Large intestine (tissue), 3 donors: ENCODE measurements around the gene BDH1. TPM values are rescaled to one million over a fixed set of nuclear protein-coding genes. Genes with fewer than 3 reads are reported as not detected.
"Not testable (repeated sequence)": the region's sequence is repeated elsewhere in the genome, so short reads cannot be mapped to it uniquely, and the experiment has no call there.

Source experiments
- DNase-seq, 2 donors: peaks; one replicate each; pipeline versions ENCODE4 v3.0.0 to v3.0.0-alpha.2; 2013
- H3K27ac ChIP-seq: one replicate; pipeline ENCODE4 v1.5.1; 2013; ENCODE audit warnings: low read length
- H3K27me3 ChIP-seq: 2 replicates; pipeline ENCODE4 v1.6.1; 2013; ENCODE audit warnings: low read length; ENCODE audit not compliant: control insufficient read depth, insufficient read depth
- H3K36me3 ChIP-seq: 2 replicates; pipeline ENCODE4 v1.6.1; 2013; ENCODE audit warnings: low read length; ENCODE audit not compliant: control insufficient read depth, insufficient read depth
- H3K4me1 ChIP-seq: one replicate; pipeline ENCODE4 v1.6.1; 2013; ENCODE audit warnings: low read length; ENCODE audit not compliant: control insufficient read depth, insufficient read depth
- H3K4me3 ChIP-seq: one replicate; pipeline ENCODE4 v1.5.1; 2013; ENCODE audit warnings: low read length
- H3K9me3 ChIP-seq: one replicate; pipeline ENCODE4 v1.6.1; 2013; ENCODE audit warnings: mild to moderate bottlenecking, low read depth, low read length, moderate library complexity; ENCODE audit not compliant: control insufficient read depth
- WGBS: methylation state at CpG from one replicate; pipeline ENCODE4 v1.1.5; 2013; ENCODE audit warnings: low lambda C conversion rate; ENCODE audit not compliant: insufficient coverage; 5-methylcytosine and 5-hydroxymethylcytosine counted together
- polyA plus RNA-seq: library from polyadenylated mRNA; unstranded; fragments of 120-200 nt; gene quantifications from one replicate; pipeline ENCODE4 v1.2.1, GENCODE V29; 2013

BDH1 gene
- polyA plus RNA-seq, 1 donor = 71.0 TPM

GRCh38 chr3:197595470-197596185 is 39.9 kb upstream of the BDH1 start:
- peaks cover 47% of the 10 kb centered on the region for H3K4me1 ChIP-seq
- DNase-seq = no peak
- H3K27me3 ChIP-seq = no peaks in the 10 kb centered on the region
- H3K4me3 ChIP-seq = no peak overlapping the region
- WGBS = 100% methylated on average over 2 of the region's 12 CpGs
- no peak overlapping the region for H3K27ac ChIP-seq
- H3K36me3 ChIP-seq = peaks cover 4% of the 10 kb centered on the region
- no peaks in the 10 kb centered on the region for H3K9me3 ChIP-seq

- DNase-seq = no peak
- Histone ChIP-seq H3K4me1 (peaks cover 49% of the 10 kb centered on the region), H3K27ac (no peak overlapping the region), H3K9me3 (no peaks in the 10 kb centered on the region), H3K27me3 (no peaks in the 10 kb centered on the region), H3K36me3 (no peaks in the 10 kb centered on the region), H3K4me3 (no peak overlapping the region)
- WGBS = no CpG with 5 or more reads among the region's 9 CpGs
Observed at GRCh38 chr3:197593046-197593380, 37.2 kb upstream of the BDH1 start.

- DNase-seq = no peak
- Histone ChIP-seq H3K4me1 (peaks cover 49% of the 10 kb centered on the region), H3K27me3 (no peaks in the 10 kb centered on the region), H3K4me3 (no peak overlapping the region), H3K36me3 (no peaks in the 10 kb centered on the region), H3K9me3 (no peaks in the 10 kb centered on the region), H3K27ac (no peak overlapping the region)
- WGBS = 93% methylated on average over 3 of the region's 18 CpGs
Observed at GRCh38 chr3:197592361-197593045, 36.7 kb upstream of the BDH1 start.

GRCh38 chr3:197591816-197592215 is 36.0 kb upstream of the BDH1 start:
- no CpG with 5 or more reads among the region's 6 CpGs for WGBS
- no peak overlapping the region for H3K4me3 ChIP-seq
- H3K27ac ChIP-seq = peak overlapping the region; percentile 97
- no peak for DNase-seq
- no peaks in the 10 kb centered on the region for H3K9me3 ChIP-seq
- no peaks in the 10 kb centered on the region for H3K27me3 ChIP-seq
- no peaks in the 10 kb centered on the region for H3K36me3 ChIP-seq
- H3K4me1 ChIP-seq = peaks cover 51% of the 10 kb centered on the region

DNA sequence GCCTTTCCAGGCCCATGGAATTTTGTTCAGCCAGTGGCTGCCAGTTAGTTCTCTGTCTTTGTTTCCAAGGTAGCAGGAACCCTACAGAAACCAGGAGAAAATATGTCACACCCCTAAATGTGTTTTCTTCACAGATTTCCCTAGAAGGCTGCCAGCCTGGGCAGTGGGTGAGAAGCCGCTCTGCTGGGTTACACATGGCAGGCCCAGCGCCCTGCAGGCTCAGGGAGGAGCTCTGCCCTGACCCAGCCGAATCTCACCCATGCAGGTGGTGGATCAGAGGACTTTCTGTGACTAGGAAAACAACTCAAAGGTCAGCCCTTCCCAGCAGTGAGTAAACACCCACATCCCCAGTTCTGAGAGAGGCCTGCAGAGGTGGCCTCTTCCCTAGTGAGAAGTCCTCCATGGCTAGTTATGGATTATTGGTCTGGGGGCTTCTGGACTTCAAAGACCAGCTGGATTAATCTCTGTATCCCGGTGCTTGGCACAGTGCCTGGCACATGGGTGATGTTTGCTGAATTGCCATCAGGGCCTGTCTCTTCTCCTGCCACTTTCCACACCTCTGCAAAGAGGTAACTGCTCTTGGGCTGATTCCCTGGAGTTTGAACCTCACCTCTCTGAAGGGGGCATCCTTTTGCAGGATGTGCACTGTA is 34.7 kb upstream of the BDH1 start:
- Histone ChIP-seq H3K27me3 (no peaks in the 10 kb centered on the region), H3K9me3 (no peaks in the 10 kb centered on the region), H3K4me1 (peaks cover 48% of the 10 kb centered on the region), H3K4me3 (no peak overlapping the region), H3K36me3 (no peaks in the 10 kb centered on the region), H3K27ac (peak overlapping the region; percentile 97)
- peak; percentile 89 to 95 for DNase-seq
- no CpG with 5 or more reads among the region's 4 CpGs for WGBS

DNA sequence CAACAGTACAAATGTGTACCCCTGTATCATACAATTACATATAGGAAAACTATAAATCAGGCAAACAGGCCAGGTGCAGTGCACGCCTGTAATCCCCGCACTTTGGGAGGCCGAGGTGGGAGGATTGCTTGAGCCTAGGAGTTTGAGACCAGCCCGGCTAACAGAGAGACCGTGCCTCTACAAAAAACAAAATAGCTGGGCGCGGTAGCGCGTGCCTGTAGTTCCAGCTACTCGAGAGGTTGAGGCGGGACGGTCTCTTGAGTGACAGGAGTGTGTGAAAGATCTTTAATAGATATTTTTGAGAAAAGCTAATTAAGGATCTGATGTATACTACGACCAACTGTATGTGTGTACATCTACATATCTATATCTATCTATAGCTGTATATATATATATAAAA is 33.8 kb upstream of the BDH1 start:
- no peaks in the 10 kb centered on the region for H3K27me3 ChIP-seq
- no peak overlapping the region for H3K4me3 ChIP-seq
- no peaks in the 10 kb centered on the region for H3K9me3 ChIP-seq
- no peak for DNase-seq
- H3K4me1 ChIP-seq = peaks cover 46% of the 10 kb centered on the region
- peak overlapping the region; percentile 97 for H3K27ac ChIP-seq
- WGBS = no CpG with 5 or more reads among the region's 13 CpGs
- no peaks in the 10 kb centered on the region for H3K36me3 ChIP-seq

DNA sequence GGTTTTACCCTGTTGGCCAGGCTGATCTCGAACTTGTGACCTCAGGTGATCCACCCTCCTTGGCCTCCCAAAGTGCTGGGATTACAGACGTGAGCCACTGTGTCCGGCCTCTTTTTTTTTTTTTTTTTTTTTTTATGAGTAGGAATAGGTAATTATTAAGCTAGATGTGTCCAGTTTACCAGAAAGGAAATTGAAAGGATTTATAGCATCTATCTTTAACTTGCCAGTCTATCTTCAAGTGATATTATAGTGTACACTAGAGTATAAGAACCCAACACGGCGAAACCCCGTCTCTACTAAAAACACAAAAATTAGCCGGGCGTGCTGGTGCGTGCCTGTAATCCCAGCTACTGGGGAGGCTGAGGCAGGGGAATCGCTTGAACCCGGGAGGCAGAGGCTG is 31.0 kb upstream of the BDH1 start:
- DNase-seq = peak in 1 of 2 donors; percentile 79
- H3K27ac ChIP-seq = peak overlapping the region; percentile 80
- peaks cover 40% of the 10 kb centered on the region for H3K4me1 ChIP-seq
- WGBS = no CpG with 5 or more reads among the region's 11 CpGs
- peak overlapping the region; percentile 34 for H3K4me3 ChIP-seq
- H3K9me3 ChIP-seq, H3K36me3 ChIP-seq, H3K27me3 ChIP-seq: not testable (repeated sequence)

DNA sequence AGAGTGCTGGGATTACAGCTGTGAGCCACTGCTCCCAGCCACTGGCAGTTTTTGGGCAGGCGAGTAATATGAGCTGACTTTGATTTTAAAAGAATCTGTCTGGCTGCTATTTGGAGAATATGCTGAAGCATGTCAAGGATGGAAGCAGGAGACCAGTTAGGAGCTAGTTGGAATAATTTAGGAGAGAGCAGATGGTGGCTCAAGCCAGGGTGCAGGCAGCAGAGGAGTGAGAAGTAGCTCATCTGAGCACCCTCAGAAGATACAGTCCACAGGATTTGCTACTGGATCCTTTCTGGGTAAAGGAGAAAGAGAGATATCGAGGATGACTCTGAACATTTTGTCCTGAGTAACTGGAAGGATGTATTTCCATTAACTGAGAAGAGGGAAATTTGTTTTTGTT is 30.4 kb upstream of the BDH1 start:
- no peak for DNase-seq
- no peaks in the 10 kb centered on the region for H3K27me3 ChIP-seq
- H3K4me3 ChIP-seq = no peak overlapping the region
- peaks cover 35% of the 10 kb centered on the region for H3K4me1 ChIP-seq
- peak overlapping the region; percentile 48 for H3K27ac ChIP-seq
- no peaks in the 10 kb centered on the region for H3K36me3 ChIP-seq
- WGBS = no CpG with 5 or more reads among the region's 2 CpGs
- no peaks in the 10 kb centered on the region for H3K9me3 ChIP-seq

DNA sequence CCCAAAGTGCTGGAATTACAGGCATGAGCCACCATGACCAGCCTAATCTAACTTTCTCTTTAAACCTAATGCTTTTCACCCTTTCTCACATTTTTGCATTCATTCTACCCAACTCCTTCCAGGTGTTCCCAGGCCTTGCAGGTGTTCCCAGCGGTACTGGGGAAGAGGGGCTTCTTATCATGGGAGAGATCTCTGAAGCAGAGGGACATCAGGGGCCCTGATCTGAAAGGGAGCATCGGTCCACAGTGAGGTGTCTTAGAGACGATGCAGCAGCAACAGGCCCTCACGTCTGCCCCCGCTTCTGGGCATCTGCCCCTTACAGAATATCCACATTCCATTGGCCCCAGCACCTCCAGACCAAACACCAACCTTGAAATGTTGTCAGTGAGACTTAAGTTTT is 29.0 kb upstream of the BDH1 start:
- H3K4me3 ChIP-seq = no peak overlapping the region
- no peaks in the 10 kb centered on the region for H3K36me3 ChIP-seq
- no CpG with 5 or more reads among the region's 5 CpGs for WGBS
- no peak for DNase-seq
- H3K9me3 ChIP-seq = no peaks in the 10 kb centered on the region
- H3K27ac ChIP-seq = no peak overlapping the region
- H3K4me1 ChIP-seq = peaks cover 22% of the 10 kb centered on the region
- no peaks in the 10 kb centered on the region for H3K27me3 ChIP-seq

DNA sequence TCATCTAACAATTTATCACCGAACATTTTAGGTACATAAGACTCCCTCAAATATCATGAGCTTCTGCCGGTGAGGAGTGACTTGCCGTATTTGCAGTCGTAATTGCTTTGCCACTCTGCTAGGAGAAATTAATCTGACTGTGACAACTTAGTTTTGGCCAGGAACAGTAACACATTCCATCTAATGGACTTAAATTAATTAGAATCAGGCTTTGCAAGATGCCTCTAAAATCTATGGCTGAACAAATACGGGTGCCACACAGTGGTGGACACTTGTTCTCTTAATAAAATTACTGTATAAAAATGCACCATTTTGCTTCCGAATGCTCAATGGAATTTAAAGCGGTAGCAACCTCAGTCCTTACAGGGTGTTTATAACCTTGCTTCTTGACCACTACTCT is 27.6 kb upstream of the BDH1 start:
- no peak for DNase-seq
- Histone ChIP-seq H3K27me3 (no peaks in the 10 kb centered on the region), H3K4me1 (peaks cover 16% of the 10 kb centered on the region), H3K27ac (no peak overlapping the region), H3K36me3 (no peaks in the 10 kb centered on the region), H3K9me3 (no peaks in the 10 kb centered on the region), H3K4me3 (no peak overlapping the region)
- WGBS = 87% methylated on average over 4 of the region's 7 CpGs
